NCI-H146 treated with DMSO at 0.1 percent for 48 hours (cell line): ENCODE data around the gene DOCK1.

Source experiments
- DNase-seq: peaks from one replicate; lab custom pipeline; 2025; ENCODE audit not compliant: unreplicated experiment; lab: John Stamatoyannopoulos, UW

DOCK1 gene

GRCh38 chr10:127157506-127158200 lies 252.4 kb downstream of the DOCK1 start:
- DNase-seq, result no peak

DNA sequence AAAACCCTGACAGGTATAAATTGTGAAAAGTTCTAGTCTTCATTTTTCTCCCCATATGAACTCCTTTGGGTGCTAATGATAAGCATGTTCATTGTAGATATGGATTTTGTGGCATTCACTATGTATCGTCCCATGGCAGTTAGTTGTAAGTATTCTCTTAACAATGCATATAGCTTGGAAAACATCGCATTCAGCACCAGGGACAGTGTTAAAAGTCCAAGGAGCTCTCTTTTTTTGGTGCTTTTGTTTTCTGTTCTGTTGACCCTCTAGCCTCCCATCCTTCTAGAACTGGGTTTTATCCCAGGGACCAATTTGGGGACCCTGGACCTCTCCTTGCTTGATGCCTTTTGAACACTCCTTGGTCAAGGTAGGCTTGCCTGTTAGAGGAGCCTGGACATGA lies 253.4 kb downstream of the DOCK1 start:
- no peak for DNase-seq

DNA sequence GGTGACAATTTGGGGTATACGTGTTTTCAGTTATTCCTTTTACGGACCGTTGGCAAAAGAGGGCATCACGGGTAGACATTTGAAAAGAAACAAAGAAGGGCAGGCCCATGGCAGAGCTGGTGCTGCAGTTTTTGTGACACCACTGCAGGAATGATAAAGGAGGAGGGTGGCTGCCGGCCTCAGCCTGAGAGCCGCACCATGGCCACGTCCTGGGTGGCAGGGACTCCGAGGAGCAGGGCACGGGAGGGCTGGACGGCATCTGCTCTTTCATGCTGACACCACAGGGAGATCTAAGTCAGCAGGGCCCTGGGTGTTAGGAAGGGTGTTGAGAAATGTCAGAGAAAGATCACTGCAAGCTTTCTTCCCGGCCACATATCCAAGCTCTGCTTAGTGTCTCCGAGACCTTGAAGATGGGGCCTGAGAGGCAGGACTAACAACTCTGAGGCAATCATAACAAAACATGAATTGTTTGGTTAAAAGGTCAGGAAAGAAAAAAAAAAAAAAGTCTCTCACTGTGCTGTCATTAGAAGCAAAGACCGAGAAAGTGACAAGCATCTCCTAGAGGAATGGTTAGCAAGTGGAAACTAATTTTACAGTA lies 254.5 kb downstream of the DOCK1 start:
- DNase-seq, result no peak

DNA sequence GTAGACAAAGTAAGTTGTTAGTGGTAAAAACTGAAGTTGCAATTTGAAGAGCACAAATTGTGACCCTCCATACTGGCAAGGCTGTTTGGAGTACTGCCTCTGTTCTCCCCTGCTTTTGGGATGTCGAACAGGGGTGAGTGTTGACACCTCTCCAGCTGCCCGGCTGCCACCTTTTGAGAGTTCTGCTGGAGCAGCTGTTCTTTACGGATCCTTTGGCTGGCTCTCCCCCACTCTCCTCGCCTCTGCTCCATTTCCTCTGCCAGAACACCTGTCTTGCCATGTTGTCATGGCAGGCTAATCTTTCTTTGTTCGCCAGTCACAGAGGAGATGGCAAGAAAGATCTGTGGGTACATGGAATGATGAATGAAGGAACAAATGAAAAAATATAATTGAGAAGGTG lies 256.3 kb downstream of the DOCK1 start:
- peak; percentile 7 for DNase-seq

GRCh38 chr10:127162841-127163240 lies 257.6 kb downstream of the DOCK1 start:
- DNase-seq, result no peak

- DNase-seq, result no peak
Observed at GRCh38 chr10:127168261-127168660, 263.0 kb downstream of the DOCK1 start.

- DNase-seq, result no peak
Observed at GRCh38 chr10:127174866-127175265, 269.6 kb downstream of the DOCK1 start.

DNA sequence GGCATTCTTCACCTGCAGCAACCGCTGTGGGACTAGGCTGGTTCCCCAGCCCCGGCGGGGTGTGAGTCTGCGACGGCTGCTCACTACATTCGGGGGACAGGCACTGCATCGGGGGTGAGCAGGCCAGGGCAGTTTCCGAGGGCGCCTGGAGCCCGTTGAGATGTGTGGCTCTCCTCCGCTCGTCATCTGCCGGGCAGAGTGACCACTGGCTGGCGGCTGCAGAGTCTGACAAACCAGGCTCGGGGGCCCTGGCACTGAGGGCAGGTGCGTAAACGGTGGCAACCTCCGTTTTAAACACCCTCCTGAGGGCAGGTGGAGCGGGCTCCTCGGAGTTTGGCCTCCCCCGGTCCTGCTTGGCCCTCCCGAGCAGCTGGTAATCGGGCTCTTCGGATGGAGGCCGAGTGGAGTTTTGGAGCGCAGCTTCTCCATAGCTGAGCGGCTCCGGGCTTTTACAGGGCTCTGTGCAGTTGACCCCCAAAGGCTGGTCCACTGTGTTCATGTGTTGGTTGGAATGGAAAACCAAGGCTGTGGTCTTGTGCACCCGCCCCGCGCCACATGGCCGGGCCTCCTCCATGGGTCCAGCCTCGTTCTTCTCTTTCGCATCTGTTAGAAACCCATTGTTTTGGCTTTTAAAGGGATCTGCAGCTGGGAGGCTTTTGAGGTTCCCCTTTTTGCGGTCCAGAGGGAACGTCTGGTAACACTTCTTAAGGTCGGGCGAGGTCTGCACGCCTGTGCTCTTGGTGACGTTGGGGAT lies 270.3 kb downstream of the DOCK1 start:
- DNase-seq, result no peak

- no peak for DNase-seq
Observed at GRCh38 chr10:127176649-127177048, 271.4 kb downstream of the DOCK1 start.

DNA sequence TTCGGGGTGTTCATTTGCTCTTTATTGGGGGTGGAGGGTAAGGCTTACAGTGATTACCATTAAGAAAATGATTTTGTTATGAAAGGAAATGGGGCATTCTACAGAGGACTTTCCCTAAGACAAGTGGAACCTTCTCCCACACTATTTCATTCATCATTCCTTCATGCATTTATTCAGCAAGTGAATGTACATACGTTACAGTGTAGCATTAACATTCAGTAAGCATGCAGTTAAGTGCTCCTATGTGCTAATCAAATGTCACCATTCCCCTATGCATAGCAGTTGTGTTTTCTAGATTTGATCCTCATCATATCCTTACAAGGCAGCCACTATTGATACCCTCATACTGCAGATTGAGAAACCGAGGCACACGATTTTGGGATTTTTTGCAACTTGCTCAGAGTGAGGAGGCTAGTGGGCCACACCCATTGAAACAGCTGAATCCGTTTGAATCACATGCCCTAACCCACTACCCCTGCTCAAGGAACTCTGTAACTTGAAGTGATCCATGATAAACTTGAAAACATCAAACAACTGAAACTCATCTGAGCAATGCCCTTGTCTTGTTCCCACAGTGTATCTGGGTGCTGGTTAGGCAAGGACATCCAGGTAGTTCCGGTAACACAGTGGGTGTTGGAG lies 274.5 kb downstream of the DOCK1 start:
- no peak for DNase-seq

DNA sequence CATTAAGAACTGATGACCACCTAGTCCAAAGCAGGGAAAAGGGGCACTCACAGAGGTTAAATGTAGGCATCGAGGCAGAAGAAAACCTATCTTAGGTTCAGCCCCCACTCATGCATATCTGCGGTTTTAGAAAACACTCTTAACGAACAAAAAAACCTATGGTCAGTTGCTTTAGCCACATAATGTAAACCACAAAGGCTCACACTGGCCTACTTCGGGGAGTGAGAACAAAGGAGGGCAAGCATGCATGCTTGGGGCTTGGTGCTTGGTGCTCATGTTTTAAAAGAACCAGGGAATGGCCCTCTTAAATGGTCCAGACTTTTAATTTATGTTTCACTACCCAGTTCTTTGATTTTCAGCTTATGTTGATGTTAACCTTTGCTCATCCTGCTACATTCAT lies 276.9 kb downstream of the DOCK1 start:
- no peak for DNase-seq

DNA sequence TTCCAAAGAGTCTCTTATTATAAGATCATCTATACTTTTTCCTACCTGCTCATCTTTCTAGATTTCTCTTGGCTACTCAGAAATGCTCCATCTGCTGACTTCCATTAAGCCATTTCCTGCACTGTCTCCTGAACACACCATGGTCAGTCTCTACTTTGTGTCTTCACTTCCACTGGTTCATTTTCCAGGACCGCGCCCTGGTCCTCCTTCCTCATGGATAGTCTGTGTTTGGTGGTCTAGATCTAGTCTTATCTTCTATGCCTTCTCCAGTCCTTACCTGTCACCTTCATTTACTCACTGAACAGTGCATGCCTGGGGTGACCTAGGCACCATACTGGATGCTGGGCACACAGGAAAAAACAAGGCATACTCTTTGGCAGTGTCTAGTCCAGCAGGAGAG lies 279.4 kb downstream of the DOCK1 start:
- no peak for DNase-seq

DNA sequence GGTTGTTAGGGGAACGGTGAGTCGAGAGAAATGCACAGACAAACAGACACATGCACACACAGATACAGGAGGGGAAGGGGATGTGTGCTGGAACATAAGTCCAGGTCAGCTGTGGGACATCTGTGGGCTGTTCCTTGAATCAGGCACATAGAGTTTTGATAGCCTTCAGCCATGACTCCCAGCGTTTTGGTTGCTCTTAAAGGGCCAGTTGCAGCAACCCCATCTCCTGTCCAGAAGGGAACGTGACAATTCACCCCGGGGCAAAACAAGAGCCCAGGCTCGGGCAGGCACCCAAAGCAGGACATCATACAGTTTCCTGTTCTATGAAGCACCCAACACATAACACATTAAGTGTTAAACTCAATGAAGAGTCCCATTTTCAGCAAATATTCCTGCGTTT lies 281.6 kb downstream of the DOCK1 start:
- no peak for DNase-seq

DNA sequence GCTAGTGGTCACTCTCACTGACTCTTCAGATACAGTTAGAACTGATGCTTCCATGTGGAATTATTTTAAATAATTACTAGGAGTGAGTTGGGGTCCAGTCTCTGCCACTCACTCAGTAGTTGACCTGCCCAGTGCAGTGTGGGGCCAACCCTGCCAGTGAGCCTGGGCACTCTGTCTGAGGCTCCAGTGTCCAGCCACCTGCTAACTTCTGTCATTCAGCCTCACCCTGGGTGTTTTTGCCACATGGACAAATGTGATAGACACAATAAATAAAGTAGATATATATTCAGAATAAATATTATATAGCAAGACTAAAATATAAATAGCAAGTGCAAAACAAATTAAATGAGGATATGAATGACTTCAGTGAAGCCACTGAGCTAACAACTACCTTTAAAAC lies 284.0 kb downstream of the DOCK1 start:
- DNase-seq, result no peak

DNA sequence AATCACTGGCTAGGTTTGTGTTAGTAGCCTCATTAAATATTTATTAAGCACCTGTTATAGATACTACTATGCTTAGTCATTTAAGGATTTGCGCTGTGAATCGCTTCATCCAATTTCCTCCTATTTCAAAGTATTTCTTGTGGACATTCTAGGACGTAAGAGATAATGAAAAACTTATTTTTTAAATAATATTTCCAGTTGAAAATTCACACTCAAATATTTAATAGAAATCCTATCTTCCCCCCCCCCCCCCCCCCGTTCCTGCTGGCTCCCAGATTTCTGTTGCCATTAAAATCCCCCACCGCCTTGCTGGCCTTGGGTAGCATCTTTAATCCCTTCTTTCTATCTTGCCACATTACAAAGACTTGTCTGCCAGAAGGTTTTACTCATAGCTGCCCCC lies 285.2 kb downstream of the DOCK1 start:
- no peak for DNase-seq

DNA sequence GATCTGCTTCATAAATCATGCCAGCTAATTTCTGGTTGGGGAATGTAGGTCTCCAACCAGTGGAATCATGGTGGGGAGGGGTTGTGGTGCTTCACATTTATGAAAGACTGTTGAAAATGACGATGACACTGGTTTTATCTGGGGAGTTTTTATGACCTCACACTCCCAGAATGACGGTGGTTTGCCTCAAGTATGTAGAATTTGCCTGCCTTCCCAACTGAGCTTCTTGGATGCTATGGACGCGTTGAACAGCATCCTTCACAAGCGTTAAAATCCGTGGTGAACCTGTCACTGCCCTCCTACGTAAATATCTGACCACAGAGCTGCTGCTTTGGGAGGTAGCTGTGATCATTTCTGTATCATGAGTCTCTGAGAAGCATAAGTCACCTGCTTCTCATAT lies 287.9 kb downstream of the DOCK1 start:
- no peak for DNase-seq

GRCh38 chr10:127194111-127194510 lies 288.9 kb downstream of the DOCK1 start:
- DNase-seq, result no peak

GRCh38 chr10:127194599-127194998 lies 289.4 kb downstream of the DOCK1 start:
- DNase-seq, result no peak

DNA sequence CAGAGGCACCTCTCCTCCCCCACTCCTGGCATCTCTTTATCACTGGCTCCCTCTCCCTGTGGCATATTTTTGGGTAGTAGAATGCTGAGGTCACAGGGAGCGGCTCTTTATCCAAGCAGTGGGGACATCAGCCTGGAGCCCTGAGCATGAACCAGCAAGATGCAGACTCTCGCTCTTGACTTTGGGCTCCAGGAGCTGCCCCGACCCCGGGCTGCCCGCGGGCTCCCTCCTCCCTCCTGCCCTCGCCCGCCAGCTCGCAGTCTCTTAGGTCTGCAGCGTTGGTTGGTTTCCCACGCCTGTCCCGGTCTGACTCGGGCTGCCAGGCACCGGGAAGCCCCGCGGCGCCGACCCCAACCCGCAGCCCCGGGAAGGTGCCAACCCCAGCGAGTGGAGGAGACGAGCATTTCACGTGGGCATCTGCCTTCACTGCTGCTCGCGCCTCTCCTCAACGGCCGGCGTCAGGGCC lies 289.8 kb downstream of the DOCK1 start:
- no peak for DNase-seq

- no peak for DNase-seq
Observed at GRCh38 chr10:127195571-127196281, 290.5 kb downstream of the DOCK1 start.
